Neural cell (in vitro differentiated cells): ENCODE data around the gene SGCD. TPM values are rescaled to one million over a fixed set of nuclear protein-coding genes. Genes with fewer than 3 reads are reported as not detected.

ENCODE experiments used
- H2AFZ ChIP-seq: fragments of 200-600, 300-800 bp; sonication (generic), shearing (Covaris generic); 2 replicates; pipeline ENCODE4 v1.6.0; 2014; ENCODE audit warnings: low read depth, mild to moderate bottlenecking, antibody characterized with exemption, low read length, moderate library complexity
- H3F3A ChIP-seq: fragments of 200-600 bp; shearing (Covaris generic); 2 replicates; pipeline ENCODE4 v1.6.1; 2016; ENCODE audit warnings: mild to moderate bottlenecking, moderate library complexity, mixed read lengths, antibody characterized with exemption, low read length; ENCODE audit not compliant: insufficient read depth, poor library complexity, severe bottlenecking
- H3K27ac ChIP-seq: fragments of 200-600, 300-800 bp; sonication (generic), shearing (Covaris generic); 2 replicates; pipeline ENCODE4 v1.5.1; 2014; ENCODE audit warnings: mild to moderate bottlenecking, low read length, moderate library complexity
- H3K27me3 ChIP-seq: fragments of 300-800, 200-600 bp; sonication (generic), shearing (Covaris generic); 2 replicates; pipeline ENCODE4 v1.6.0; 2014; ENCODE audit warnings: mild to moderate bottlenecking, low read depth, low read length, moderate library complexity; ENCODE audit not compliant: insufficient read depth
- H3K36me3 ChIP-seq: fragments of 300-800, 200-600 bp; sonication (generic), shearing (Covaris generic); 2 replicates; pipeline ENCODE4 v1.5.1; 2014; ENCODE audit warnings: mild to moderate bottlenecking, antibody characterized with exemption, low read length, moderate library complexity; ENCODE audit not compliant: insufficient read depth
- H3K4me2 ChIP-seq: fragments of 300-800, 200-600 bp; sonication (generic), shearing (Covaris generic); 2 replicates; pipeline ENCODE4 v1.6.0; 2014; ENCODE audit warnings: mild to moderate bottlenecking, low read length
- H3K4me3 ChIP-seq: fragments of 300-800, 200-600 bp; sonication (generic), shearing (Covaris generic); 2 replicates; pipeline ENCODE4 v1.5.1; 2014; ENCODE audit warnings: mild to moderate bottlenecking, low read length, moderate library complexity
- H3K79me2 ChIP-seq: fragments of 200-600 bp; shearing (Covaris generic); replicated peaks from 2 replicates; pipeline ENCODE4 v1.6.0; 2014; ENCODE audit warnings: mild to moderate bottlenecking, low read length, moderate library complexity; ENCODE audit not compliant: insufficient read depth
- H3K9ac ChIP-seq: fragments of 300-800, 200-600 bp; sonication (generic), shearing (Covaris generic); 2 replicates; pipeline ENCODE4 v1.6.1; 2016; ENCODE audit warnings: mild to moderate bottlenecking, low read length, mixed read lengths
- H3K9me2 ChIP-seq: fragments of 200-600 bp; shearing (Covaris generic); 2 replicates; pipeline ENCODE4 v1.6.1; 2016; ENCODE audit warnings: mild to moderate bottlenecking, low read length, mixed read lengths; ENCODE audit not compliant: insufficient read depth
- H3K9me3 ChIP-seq: fragments of 200-600, 300-800 bp; sonication (generic), shearing (Covaris generic); 2 replicates; pipeline ENCODE4 v1.6.1; 2016; ENCODE audit warnings: mild to moderate bottlenecking, mixed run types, low read length, moderate library complexity, mixed read lengths
- H4K20me1 ChIP-seq: fragments of 200-600 bp; shearing (Covaris generic); 2 replicates; pipeline ENCODE4 v1.6.1; 2016; ENCODE audit warnings: mild to moderate bottlenecking, mixed run types; ENCODE audit not compliant: insufficient read depth
- CTCF ChIP-seq: fragments of 450-650 bp; IDR thresholded peaks from 2 replicates; pipeline ENCODE4 v1.5.1; 2014; ENCODE audit warnings: antibody characterized with exemption, mild to moderate bottlenecking, moderate library complexity; ENCODE audit not compliant: poor library complexity, severe bottlenecking
- EP300 ChIP-seq: fragments of 450-650 bp; conservative IDR thresholded peaks from 2 replicates; pipeline ENCODE4 v1.6.1; 2014; ENCODE audit warnings: antibody characterized with exemption, mild to moderate bottlenecking, moderate library complexity; ENCODE audit not compliant: poor library complexity, severe bottlenecking
- EZH2 ChIP-seq: fragments of 200-600, 300-800 bp; shearing (Covaris generic), sonication (generic); IDR thresholded peaks from 2 replicates; pipeline ENCODE4 v1.6.1; 2014; ENCODE audit warnings: antibody characterized with exemption, low read length, borderline replicate concordance, mild to moderate bottlenecking; ENCODE audit not compliant: insufficient read depth, poor library complexity, severe bottlenecking
- MXI1 ChIP-seq: fragments of 450-650 bp; conservative IDR thresholded peaks from 2 replicates; pipeline ENCODE4 v1.6.1; 2014; ENCODE audit warnings: antibody characterized with exemption, mild to moderate bottlenecking; ENCODE audit not compliant: poor library complexity, severe bottlenecking
- POLR2AphosphoS5 ChIP-seq: IDR thresholded peaks from 2 replicates; pipeline ENCODE4 v1.6.1; 2012
- RAD21 ChIP-seq: fragments of 450-650 bp; conservative IDR thresholded peaks from 2 replicates; pipeline ENCODE4 v1.6.1; 2014; ENCODE audit warnings: antibody characterized with exemption, mild to moderate bottlenecking, moderate library complexity
- REST ChIP-seq: IDR thresholded peaks from 2 replicates; pipeline ENCODE4 v1.6.1; 2012; ENCODE audit warnings: borderline replicate concordance
- SMC3 ChIP-seq: fragments of 450-650 bp; conservative IDR thresholded peaks from 2 replicates; pipeline ENCODE4 v1.6.1; 2014; ENCODE audit warnings: antibody characterized with exemption, mild to moderate bottlenecking, moderate library complexity; ENCODE audit not compliant: poor library complexity
- TAF1 ChIP-seq: IDR thresholded peaks from 2 replicates; pipeline ENCODE4 v1.6.1; 2012; ENCODE audit warnings: low read depth
- polyA plus RNA-seq: library from polyadenylated mRNA; depleted of rRNA; stranded (reverse); fragments of >200 nt; gene quantifications from 2 replicates; pipeline ENCODE4 v1.2.3, GENCODE V29; 2014

The SGCD gene
- polyA plus RNA-seq, 1 donor from 2014 or later, result 3.4 TPM

- Histone ChIP-seq H3K9me2 (no peaks in the 10 kb centered on the region), H3K79me2 (no peaks in the 10 kb centered on the region), H3K27me3 (no peaks in the 10 kb centered on the region), H3K4me3 (no peak overlapping the region), H2AFZ (no peak overlapping the region), H3F3A (no peaks in the 10 kb centered on the region), H3K9ac (no peak overlapping the region), H3K4me2 (no peak overlapping the region), H3K9me3 (no peaks in the 10 kb centered on the region), H3K36me3 (no peaks in the 10 kb centered on the region), H3K27ac (no peak overlapping the region), H4K20me1 (no peaks in the 10 kb centered on the region)
- TF ChIP-seq REST (no peak), EP300 (no peak), RAD21 (no peak), MXI1 (no peak), CTCF (no peak), TAF1 (no peak), EZH2 (no peak), POLR2AphosphoS5 (no peak)
Observed at GRCh38 chr5:156327296-156327695, 332 bp downstream of the SGCD start.

GRCh38 chr5:156328161-156328560 lies 1.2 kb downstream of the SGCD start:
- Histone ChIP-seq H3F3A (no peaks in the 10 kb centered on the region), H2AFZ (no peak overlapping the region), H3K79me2 (no peaks in the 10 kb centered on the region), H3K36me3 (no peaks in the 10 kb centered on the region), H3K9me3 (no peaks in the 10 kb centered on the region), H4K20me1 (no peaks in the 10 kb centered on the region), H3K27me3 (no peaks in the 10 kb centered on the region), H3K9me2 (no peaks in the 10 kb centered on the region), H3K4me3 (no peak overlapping the region), H3K27ac (no peak overlapping the region), H3K4me2 (no peak overlapping the region), H3K9ac (no peak overlapping the region)
- TF ChIP-seq EZH2 (no peak), REST (no peak), POLR2AphosphoS5 (no peak), TAF1 (no peak), MXI1 (no peak), RAD21 (no peak), CTCF (no peak), SMC3 (no peak)
